B cell (primary cell): ENCODE measurements around the gene LPO.

ENCODE experiments used
- CTCF ChIP-seq: fragments of 200-600 bp; IDR thresholded peaks from one replicate; pipeline ENCODE4 v1.8.0; 2022; ENCODE audit warnings: antibody characterized with exemption, mild to moderate bottlenecking
- EZH2 ChIP-seq: IDR thresholded peaks from 2 replicates; pipeline ENCODE4 v1.6.1; 2012; ENCODE audit warnings: borderline replicate concordance, low read depth, mild to moderate bottlenecking, moderate library complexity, low read length; ENCODE audit not compliant: insufficient read depth, poor library complexity, severe bottlenecking

GRCh38 chr17:58253082-58253481, 14.7 kb downstream of the LPO start:
- TF ChIP-seq EZH2 (no peak), CTCF (no peak)
